NCI-H2227 (cell line): ENCODE results near the gene ZNF417.
"Not testable (repeated sequence)": the region's sequence is repeated elsewhere in the genome, so short reads cannot be mapped to it uniquely, and the experiment has no call there.

Experiments
- DNase-seq: peaks from one replicate; lab custom pipeline; 2025; ENCODE audit not compliant: unreplicated experiment; lab: John Stamatoyannopoulos, UW

ZNF417 gene

DNA sequence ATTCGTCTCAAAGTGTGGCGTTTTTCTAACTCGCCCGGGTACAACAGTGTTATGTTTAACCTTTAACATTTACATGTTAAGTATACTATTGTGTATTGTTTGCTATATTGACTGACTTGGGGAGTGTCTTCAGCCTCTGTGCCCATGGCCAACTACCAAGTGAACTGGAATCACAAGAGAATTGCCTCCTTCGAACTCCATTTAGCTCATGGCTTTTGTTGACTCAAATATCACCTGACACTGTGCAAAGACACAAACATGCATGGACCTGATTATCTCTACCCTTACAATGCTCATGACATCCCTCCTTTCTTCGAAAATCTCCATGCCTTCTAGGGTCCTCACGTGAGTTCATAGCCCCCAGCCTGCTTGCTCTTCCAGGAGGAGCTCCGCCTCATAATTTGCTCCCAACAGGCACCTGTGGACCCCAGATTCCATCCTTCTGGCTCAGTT, 28.3 kb downstream of the ZNF417 start:
- no peak for DNase-seq

DNA sequence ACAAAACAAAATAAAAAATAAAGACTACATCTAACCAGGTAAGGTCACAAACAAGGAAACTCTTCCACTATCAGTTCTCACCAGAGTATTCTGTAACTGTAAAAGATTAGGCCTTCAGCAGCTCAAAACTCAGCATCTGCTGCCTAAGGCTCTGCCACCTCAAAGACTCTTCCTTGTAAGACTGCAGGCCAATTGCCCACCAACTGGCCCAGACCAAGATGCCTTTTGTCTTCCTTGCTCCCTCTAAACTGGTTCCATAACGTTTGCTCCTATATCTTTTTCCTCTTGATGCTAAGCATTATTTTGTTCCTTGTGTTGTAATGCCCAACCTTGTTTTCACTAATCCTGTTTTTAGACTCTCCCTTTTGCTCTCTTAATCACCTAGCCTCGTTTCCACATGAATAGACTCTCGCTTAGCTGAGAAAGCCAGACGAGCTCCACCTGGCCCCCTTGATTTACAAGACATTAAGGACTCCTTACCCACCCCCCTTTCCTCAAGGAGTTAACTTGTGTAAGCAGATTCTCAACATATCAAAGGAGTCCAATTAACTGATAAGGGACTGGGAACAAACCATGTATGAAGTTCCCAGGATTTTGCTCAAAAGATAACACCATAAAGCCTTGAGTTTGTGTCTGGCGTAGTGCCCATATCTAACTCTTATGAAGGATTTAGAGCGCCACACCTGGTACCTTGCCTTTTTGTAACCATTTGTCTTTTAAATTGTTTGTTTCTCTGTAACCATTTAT, 29.0 kb downstream of the ZNF417 start:
- DNase-seq = no peak

DNA sequence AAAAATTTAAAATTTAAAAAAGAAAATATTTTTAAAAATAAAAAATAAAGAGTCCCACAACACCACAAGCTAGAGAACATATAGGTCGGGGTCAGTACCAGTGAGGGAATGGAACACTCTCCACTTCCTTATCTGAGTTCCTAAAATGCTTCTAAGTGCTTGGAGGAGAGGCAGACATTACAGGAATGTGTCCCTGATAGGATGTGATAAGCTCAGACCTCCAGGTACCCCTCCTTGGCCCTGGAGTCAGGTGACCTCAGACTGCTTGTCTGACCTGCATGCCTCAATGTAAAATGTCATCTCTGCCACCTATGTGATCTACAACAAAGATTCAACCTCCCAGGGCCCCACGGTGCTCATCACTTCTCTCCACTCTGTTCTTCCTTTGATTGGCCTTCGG, 30.3 kb downstream of the ZNF417 start:
- no peak for DNase-seq

DNA sequence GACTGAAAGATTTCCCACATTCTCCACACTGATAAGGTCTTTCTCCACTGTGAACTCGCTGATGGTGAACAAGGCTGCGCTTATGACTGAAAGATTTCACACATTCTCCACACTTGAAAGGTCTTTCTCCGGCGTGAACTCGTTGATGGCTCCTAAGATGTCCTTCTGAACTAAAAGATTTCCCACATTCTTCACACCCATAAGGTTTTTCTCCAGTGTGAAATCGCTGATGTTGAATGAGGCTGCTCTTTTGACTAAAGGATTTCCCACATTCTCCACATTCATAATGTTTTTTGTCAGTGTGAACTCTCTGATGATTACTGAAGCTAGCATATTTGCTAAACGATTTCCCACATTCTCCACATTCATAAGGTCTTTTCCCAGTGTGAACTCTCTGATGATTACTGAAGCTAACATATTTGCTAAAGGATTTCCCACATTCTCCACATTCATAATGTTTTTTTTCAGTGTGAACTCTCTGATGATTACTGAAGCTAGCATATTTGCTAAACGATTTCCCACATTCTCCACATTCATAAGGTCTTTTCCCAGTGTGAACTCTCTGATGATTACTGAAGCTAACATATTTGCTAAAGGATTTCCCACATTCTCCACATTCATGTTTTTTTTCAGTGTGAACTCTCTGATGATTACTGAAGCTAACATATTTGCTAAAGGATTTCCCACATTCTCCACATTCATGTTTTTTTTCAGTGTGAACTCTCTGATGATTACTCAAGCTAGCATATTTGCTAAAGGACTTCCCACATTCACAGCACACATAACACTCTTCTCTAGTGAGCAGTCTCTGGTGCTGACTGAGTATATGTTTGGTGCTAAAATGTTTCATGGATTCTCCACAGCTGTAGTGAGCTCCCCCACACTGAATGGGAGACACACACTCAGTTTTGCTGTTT, 42.3 kb downstream of the ZNF417 start:
- DNase-seq = not testable (repeated sequence)

DNA sequence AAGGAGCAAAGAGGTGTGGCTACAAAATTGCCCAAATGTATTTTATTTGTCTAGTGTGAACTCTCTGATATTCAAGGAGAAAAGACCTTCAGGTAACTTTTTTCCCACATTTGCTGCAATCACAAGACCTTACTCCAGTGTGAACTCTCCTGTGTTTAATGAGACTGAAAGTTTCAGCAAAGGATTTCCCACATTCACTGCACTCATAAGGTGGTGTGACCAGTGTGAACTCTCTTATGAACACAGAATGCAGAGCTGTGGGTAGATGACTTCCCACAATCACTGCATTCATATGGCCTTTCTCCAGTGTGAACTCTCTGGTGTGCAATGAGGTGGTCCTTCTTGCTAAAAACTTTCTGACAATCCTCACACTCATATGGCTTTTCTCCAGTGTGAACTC, 43.9 kb downstream of the ZNF417 start:
- no peak for DNase-seq

DNA sequence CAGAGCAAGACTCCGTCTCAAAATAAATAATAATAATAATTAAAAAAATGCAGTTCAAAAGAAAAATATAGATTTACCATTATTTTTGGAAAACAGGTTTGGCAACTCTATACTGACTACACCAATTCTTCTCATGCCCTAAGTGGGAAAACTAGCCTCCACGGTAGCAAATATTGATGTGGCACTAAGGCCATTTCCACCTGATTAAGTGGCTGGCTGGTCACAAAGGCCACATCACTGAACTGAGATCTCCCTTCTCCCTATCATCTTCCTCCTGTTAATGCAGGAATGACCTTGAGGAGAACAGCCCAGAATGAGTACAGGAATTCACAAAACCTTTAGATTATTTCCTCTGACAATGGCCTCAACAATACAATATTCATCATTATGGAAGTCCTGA, 46.2 kb downstream of the ZNF417 start:
- no peak for DNase-seq

DNA sequence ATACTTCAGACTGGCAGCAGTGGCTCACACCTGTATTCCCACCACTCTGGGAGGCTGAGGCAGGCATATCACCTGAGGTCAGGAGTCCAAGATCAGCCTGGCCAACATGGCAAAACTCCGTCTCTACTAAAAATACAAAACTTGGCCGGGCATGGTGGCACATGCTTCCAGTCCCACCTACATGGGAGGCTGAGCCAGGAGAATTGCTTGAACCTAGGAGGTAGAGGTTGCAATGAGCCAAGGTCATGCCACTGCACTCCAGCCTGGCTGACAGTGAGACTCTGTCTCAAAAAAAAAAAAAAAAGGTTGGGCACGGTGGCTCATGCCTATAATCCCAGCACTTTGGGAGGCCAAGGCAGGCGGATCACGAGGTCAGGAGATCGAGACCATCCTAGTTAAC, 46.7 kb downstream of the ZNF417 start:
- not testable (repeated sequence) for DNase-seq

DNA sequence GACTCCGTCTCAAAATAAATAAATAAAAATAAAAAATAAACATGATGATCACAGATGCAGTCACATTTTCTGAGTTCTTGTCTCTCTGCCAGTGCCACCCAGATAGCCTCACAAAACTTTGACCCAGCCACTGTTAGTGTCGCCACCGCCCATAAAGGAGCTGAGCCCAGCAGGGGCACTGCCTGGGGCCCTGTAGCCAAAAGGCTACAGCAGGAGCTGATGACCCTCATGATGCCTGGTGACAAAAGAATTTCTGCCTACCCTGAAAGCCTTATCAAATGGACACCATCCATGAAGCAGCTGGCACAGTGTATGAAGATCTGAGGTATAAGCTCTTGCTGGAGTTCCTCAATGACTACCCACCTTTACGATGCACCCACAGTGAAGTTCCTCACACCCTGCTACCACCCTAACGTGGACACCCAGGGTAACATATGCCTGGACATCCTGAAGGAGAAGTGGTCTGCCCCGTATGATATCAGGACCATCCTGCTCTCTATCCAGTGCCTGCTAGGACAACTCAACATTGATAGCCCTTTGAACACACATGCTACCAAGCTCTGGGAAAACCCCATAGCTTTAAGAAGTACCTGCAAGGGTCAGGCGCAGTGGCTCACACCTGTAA, 48.4 kb downstream of the ZNF417 start:
- no peak for DNase-seq
